SIG-M5 treated with dmso at 0.1 percent for 504 hours (cell line): Measurements from ENCODE around the gene RIMS1.

Experiments used
- DNase-seq: peaks from one replicate; lab custom pipeline; 2025; ENCODE audit not compliant: unreplicated experiment; lab: John Stamatoyannopoulos, UW

Gene RIMS1, protein sequence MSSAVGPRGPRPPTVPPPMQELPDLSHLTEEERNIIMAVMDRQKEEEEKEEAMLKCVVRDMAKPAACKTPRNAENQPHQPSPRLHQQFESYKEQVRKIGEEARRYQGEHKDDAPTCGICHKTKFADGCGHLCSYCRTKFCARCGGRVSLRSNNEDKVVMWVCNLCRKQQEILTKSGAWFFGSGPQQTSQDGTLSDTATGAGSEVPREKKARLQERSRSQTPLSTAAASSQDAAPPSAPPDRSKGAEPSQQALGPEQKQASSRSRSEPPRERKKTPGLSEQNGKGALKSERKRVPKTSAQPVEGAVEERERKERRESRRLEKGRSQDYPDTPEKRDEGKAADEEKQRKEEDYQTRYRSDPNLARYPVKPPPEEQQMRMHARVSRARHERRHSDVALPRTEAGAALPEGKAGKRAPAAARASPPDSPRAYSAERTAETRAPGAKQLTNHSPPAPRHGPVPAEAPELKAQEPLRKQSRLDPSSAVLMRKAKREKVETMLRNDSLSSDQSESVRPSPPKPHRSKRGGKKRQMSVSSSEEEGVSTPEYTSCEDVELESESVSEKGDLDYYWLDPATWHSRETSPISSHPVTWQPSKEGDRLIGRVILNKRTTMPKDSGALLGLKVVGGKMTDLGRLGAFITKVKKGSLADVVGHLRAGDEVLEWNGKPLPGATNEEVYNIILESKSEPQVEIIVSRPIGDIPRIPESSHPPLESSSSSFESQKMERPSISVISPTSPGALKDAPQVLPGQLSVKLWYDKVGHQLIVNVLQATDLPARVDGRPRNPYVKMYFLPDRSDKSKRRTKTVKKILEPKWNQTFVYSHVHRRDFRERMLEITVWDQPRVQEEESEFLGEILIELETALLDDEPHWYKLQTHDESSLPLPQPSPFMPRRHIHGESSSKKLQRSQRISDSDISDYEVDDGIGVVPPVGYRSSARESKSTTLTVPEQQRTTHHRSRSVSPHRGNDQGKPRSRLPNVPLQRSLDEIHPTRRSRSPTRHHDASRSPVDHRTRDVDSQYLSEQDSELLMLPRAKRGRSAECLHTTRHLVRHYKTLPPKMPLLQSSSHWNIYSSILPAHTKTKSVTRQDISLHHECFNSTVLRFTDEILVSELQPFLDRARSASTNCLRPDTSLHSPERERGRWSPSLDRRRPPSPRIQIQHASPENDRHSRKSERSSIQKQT (N-terminal part only)

DNA sequence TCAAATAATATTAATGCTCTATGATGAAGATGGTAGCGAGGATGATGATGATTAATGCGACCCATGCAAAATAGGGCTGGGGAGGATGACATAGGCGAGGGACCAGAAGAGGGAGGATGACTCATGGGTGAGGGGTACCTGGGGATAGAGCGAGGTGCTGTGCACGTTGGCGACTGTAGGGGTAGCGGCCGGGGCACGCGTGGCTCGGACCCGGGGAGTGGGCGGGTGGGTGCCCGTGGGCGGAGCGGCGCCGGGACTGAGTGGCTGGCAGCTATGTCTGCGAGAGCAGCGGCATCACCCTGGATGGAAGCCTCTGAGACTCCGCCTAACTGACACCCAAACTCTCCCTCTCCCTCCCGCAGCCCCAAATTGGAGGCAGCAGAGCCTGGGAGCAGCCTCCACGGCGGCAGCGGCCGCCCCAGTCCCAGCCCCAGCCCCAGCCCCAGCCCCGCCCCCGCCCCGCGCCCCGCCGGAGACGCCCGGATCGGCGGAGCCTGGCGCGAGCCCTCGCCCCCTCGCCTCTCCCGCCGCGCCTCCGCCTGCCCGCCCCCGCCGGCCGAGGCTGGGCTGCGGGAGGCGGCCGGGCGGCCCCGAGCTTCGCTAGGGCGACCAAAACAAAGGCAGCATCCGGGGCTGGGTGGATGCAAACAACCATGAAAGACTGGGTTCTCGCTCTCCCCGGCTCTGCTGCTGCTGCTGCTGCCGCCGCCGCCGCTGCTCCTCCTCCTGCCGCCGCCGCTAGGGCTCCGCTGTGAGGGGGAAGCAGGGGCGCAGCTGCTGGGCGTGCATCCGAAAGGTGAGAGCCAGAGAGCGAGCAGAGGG, at the start of gene RIMS1:
RIMS1 (plus strand) TSS at position 367 of the 822 bp plus-strand sequence. CDS start 474 bp downstream, outside the sequence.
- DNase-seq, result no peak

DNA sequence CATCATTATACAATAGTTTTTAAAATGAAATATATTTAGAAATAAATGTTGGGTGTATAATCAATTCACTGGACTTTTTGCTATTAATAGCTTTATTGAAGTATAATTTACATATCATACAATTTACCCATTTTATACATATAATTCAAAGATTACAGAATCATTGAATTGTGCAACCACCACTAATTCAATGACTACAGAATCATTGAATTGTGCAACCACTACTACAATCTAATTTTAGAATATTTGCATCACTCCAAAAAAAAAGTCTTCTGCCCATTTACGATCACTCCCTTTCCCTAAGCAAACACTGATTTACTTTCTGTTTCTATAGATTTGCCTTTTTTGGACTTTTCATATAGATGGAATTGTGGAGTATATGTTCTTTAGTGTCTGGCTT, 35.1 kb upstream of the RIMS1 start:
- DNase-seq, result no peak

DNA sequence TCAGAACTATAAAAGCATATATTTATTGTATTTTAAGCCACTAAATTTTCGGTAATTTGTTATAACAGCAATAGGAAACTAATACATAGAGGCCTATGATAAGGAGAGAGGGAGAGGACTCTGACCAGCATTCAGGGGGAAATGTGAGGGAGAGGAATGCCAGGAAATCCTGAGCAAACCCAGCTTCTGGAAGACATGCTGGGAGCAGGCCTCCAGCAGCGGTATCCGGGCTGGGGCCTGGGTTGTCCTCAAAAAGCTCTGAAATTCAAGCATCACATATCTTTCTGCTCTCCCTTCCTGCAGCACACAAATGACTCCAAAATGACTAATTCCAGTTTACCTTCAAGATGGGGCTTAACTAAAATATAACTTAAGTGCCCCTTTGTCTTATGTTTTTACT, 33.4 kb upstream of the RIMS1 start:
- no peak for DNase-seq

DNA sequence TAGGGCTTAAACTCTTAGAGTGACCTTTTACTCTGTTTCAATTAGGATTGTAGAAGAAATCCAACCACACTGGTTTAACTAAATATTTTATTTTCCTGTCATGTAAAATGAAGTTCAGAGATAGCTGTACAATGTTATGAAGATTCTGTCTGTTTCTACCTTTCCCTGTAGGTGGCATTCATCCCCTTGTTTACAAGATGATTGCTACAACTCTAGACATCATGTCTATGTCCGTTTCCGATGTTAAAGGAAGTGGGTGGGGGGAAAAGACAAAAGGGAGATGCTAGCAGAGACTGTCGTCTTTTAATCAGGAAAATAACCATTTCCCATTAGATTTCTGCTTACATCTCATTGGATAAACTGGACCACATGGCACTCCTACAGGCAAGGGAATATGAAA, 30.9 kb upstream of the RIMS1 start:
- DNase-seq, result no peak

DNA sequence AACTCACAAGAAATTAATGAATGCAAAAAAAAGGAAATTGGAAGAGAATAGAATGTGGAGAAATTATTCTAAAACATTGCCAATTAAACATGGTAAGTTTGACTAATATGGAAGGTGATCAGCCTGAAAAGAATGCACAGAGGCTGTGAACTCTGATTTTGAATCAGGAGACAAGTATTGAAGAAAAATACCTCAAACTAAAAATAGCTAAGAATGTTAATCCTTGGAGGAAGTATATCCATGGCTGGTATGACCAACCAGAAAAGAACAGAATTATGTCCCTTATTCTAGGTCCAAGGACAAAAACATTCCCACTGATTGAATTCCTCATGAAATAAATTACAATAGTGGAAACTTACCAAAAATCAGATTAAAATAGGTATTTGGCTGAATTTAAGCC, 7.3 kb upstream of the RIMS1 start:
- DNase-seq, result no peak

DNA sequence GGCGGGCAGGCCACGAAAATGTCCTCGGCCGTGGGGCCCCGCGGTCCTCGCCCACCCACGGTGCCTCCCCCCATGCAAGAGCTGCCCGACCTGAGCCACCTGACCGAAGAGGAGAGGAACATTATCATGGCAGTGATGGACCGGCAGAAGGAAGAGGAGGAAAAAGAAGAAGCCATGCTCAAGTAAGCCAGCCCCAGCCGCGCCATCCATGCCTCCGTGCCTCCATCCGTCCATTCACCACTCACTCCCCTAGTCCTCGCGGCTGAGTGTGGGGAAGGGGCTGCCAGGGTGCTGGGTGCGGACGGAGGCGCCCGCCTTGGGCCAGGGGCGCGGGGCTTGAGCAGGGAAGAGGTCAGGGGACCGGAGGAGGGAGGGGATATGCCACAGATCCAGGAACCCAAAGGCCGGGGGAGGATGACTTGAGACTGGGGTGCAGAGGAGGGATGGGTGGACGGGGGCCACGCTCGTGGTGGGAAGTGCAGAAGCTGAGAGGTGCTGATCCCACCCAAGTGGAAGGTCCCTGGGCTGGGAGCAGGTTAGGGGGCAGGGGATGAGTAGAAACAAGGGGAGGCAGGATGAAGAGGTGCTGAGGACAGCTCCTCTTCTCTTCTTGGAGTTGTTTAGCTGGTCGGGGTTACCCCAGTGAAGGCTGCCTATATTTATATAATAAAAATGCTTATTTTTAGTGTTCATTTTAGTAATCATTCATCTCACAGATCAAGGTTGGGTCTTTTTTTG, 825 bp downstream of the RIMS1 start:
- no peak for DNase-seq

DNA sequence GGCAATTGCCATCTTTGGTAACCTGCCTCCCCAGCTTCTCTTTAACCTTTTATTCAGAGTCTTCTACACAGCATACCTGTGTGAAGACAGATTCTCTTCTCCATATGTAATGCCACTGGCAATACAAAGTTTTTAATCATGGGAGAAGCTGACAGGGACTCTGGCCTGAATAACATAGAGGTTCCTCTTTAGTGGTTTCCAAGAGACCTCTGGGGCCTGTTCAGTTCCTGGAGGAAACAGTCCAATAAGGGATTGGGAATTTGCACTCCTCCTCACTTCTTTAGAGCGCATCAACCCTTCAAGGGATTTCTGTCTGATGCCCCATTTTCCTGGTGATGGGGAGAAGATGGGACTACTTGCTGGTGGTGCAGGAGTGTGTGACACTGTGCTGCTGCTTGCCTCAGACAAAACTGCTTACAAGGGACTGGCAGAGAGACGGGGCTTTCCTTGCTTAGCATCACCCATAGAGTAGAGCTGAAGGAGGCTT, 1.4 kb downstream of the RIMS1 start:
- DNase-seq, result no peak

DNA sequence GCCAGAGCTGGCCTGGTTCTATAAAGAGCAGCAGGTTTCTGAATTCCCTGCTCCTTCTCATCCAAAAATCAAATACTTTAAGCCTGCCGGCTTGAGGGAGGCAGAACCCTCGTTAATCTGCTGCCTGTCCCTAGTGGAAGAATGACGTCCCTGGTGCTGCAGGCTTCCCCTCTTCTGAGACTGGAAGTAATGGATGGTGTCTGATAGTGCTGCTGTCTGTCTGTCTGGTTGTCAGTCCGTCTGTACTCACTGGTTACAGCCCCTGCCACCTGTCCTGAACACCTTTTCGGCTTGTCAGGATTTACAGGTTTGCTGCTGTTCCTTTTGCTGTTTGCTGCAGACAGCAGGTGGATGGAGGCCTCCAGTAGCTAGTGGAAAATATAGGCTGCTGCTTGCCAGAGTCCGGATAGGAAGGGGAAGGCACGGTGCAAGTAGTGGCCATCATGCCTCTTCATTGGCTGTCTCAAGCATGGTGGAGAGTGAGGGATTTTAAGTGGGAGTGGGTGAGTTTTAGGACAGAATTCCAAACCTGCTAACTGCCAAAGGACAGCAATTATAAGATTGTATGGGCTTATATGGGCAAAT, 2.5 kb downstream of the RIMS1 start:
- no peak for DNase-seq

DNA sequence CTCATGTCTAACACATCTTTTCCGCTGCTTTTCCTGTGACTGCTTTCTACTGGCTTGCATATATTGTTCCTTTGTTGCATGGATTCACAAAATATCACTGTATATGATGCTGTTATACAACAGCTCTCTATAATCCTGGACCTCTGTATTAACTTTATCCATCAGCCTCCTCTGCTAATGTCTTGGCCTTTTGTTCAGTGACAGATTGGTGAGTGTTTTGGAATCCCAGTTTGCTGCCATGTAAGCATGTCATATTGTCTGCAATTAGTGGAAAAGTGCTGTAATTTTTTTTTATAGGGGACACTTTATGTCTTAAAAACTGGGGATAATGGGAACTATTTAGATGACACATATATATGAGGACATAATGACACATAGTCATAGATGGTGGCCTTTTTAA, 3.0 kb downstream of the RIMS1 start:
- no peak for DNase-seq

DNA sequence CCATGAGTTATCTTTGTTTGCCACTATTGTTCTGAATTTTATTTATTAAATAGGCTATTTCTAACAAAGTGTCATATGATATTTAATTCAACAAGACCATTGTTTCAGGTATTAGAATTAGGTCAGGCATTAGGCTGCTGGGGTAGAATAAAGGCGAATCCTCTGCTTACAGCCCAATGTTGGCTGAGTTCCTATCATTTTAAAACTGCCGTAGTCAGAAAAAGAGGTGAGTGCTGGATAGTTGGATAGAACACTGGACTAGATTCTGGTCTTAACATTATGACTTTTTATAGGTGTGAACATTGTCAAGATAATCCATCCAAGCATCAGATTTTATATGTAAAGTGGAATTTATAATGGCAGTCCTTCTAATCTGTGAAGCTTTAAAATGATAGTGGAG, 6.3 kb downstream of the RIMS1 start:
- DNase-seq, result no peak

DNA sequence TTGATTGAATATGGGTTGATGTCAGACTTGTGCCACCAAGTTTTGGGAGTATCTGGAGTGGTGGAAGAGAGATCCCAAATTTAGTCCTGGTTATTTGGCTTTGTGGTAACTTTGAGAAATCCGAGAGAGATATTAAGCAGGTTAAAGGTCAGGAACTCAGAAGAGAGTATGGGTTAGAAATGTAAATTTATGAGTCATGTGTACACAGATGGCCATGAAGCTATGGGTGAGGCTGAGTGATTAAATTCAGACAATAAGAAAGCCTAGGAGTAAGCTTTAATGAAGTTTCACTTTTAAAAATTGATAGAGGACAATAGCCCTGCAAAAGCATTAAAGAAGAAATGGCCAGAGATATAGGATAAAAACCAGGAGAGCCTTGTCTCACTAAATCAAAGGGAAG, 14.3 kb downstream of the RIMS1 start:
- DNase-seq, result no peak

DNA sequence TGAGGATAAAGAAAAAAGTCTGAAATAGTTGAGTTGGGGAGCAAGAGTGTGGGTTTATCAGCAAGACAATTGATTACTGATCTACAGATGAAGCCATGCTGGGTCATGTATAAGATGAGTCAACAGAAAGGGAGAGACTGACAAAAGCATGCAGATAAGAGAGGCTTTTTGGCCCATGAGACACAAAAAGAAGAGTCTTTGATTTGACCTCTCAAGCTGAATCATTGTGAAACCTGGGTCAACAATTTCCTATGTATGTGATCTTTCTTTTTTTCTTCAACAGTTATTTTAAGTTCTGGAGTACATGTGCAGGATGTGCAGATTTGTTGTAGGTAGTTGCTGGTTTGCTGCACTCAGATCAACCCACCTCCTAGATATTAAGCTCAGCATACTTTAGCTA, 15.9 kb downstream of the RIMS1 start:
- DNase-seq, result no peak

DNA sequence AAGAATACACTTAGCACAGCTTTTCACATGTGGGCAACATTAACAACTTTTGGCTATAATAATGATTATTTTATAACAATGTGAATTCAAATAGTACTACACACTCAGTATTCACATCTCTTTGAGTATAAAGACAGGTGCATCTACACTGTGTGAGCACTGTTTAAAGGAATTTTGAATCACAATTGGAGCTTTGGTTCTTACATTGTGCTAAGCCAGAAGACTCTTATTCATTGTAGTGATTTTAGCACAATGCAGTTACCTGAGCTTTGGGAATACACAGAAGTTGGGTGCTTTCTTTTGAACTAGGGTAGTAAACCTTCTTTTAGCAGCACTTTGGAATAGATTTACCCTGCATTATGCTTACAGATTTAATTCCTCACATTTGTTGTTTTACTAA, 20.5 kb downstream of the RIMS1 start:
- no peak for DNase-seq

DNA sequence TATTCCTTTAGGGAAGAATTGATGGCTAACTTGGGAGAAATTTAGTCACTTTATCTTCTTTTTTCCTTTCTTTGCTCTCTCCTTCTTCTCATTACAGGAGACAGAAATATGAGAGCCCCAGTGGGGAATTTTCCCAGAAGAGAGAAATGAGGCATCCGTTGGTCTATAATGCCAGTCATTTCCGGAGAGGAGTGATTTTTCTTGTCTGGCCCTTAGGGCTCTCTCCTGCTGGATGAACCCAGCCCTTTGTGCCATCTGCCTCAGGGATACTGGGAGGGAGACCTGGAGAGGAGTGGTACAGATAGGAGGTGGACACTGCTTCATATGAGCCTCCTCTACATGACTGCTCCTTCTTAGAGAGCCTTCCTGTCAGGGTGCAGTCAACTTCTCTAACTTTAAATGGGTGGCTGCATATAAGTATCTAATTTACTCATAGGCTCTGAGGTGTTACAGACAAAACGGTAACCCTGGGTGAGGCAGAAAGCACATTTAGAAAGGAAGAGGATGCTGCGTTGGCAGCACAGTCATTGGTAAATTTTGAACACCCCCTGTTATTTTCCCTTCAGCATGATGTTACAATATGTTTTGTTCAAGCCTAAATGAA, 21.9 kb downstream of the RIMS1 start:
- DNase-seq, result no peak

DNA sequence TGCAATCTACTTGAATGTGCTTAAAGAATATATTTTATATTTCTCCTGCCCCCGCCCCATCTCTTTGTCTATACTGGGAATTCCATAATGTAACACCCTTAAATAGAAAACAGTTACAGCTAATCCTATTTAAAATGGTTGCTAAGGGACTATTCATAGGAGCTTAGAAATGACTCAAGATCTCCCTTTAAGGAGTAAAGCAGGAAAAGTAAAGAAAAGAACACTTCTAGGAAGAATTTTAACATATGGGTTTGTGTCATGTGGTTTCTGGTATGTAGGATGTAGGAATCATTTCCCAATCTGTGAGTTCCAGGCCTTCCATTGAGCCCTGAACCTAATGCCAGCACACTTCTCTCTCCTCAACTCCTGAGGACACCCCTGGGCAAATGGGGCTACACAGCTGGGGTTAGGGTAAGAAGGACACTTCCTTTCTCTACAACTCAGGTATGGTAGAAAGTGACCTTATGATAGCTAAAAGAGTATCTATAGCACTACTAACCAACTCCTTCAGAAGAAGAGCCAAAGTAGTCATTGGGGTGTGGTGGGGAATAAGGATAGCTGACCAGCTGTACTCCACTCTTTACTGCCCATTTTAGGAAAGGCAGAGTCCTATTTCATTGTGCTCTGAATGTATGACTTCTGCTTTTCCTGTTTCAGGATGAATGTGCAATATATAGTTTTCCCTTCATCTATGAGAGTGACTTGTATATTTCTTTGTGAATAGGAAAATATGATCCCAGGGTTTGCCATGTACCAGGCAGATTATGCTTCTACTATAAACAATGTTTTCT, 27.3 kb downstream of the RIMS1 start:
- DNase-seq, result no peak

DNA sequence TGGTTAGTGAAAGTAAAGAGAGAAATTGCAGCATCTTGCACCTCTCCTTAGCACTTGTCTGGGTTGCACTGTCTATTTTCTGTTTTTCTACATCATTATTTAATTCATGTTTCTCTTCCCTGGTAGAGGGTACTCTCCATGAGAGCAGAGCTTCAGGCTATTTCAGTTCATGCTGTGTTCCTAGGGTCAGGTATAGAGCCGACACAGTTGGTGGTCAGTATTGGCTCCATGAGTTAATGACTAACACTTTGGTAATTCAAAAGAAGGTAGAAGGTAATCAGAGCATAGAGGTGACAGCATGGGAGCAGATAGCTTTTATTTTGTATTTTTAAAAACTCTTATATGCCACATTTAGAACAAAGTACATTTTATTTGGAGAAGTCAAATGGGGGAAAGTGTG, 42.7 kb downstream of the RIMS1 start:
- DNase-seq, result no peak

DNA sequence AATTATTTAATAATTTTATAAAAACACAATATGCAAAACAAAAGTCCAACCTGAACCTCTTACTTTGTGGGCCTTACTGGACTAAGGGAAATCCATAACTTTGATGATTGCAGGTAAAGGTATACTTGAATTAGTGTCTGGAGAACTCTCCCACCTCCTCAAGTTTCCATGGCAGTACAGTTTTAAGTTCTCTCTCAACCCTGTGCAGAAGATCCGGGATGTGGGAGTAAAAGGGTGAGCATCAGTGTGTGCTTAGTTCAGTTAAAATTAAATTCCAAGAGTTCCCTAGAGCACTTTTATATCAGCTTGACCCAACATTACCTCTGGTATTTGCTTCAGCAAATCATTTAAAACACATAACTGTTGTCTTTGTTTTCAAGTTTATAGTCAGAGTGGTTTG, 47.5 kb downstream of the RIMS1 start:
- DNase-seq, result no peak

DNA sequence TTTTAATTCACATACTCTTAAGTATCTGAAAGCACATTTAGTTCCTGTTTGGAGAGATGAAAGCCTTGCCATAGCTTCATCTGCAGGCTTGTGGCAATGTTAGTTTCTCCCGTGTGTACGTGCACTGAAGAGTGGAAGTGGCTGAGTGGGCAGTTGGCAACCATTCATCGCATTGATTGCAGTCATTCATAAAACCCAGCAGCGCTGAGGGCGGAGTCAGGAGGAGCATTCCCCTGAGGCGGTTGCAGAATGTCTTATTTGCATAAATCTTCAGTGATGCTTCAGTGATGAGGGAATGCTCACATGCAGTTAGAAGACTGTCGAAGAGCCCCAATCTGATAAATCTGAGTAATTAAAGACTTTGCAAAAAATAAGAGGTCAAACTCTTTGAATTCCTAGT, 79.1 kb downstream of the RIMS1 start:
- DNase-seq, result no peak
